HUES64 (cell line): ENCODE results near the gene LBR.

Experiments used
- H3K27ac ChIP-seq: 2 replicates; pipeline ENCODE4 v1.7.0; 2013; ENCODE audit warnings: low read depth, low read length, inconsistent platforms
- H3K27me3 ChIP-seq: 2 replicates; pipeline ENCODE4 v1.6.1; 2013; ENCODE audit warnings: mild to moderate bottlenecking, low read length; ENCODE audit not compliant: insufficient read depth
- H3K36me3 ChIP-seq: 2 replicates; pipeline ENCODE4 v1.6.1; 2013; ENCODE audit warnings: mild to moderate bottlenecking, low read length; ENCODE audit not compliant: insufficient read depth
- H3K4me1 ChIP-seq: 2 replicates; pipeline ENCODE4 v1.6.1; 2013; ENCODE audit warnings: mild to moderate bottlenecking, low read length, moderate library complexity; ENCODE audit not compliant: insufficient read depth
- H3K4me3 ChIP-seq: 2 replicates; pipeline ENCODE4 v1.5.1; 2013; ENCODE audit warnings: mild to moderate bottlenecking, low read length, moderate library complexity
- H3K9ac ChIP-seq: 2 replicates; pipeline ENCODE4 v1.6.1; 2013; ENCODE audit warnings: mild to moderate bottlenecking, low read depth, low read length
- H3K9me3 ChIP-seq: 2 replicates; pipeline ENCODE4 v1.6.1; 2013; ENCODE audit warnings: low read depth, low read length; ENCODE audit not compliant: insufficient read depth
- WGBS: fragments of 150-250, 120-280 bp; methylation state at CpG from one replicate; pipeline ENCODE4 v1.1.7; 2013; ENCODE audit warnings: missing lambda C conversion rate; 5-methylcytosine and 5-hydroxymethylcytosine counted together

LBR gene

GRCh38 chr1:225449774-225450173, 21.9 kb upstream of the LBR start:
- no peak overlapping the region for H3K27ac ChIP-seq
- H3K27me3 ChIP-seq = no peaks in the 10 kb centered on the region
- H3K36me3 ChIP-seq = no peaks in the 10 kb centered on the region
- H3K9ac ChIP-seq = no peak overlapping the region
- H3K4me1 ChIP-seq = peaks cover 24% of the 10 kb centered on the region
- 93% methylated on average over 5 of the region's 5 CpGs for WGBS
- no peak overlapping the region for H3K4me3 ChIP-seq
- H3K9me3 ChIP-seq = no peaks in the 10 kb centered on the region

GRCh38 chr1:225449261-225449660, 21.4 kb upstream of the LBR start:
- H3K27ac ChIP-seq = no peak overlapping the region
- 93% methylated on average over 9 of the region's 9 CpGs for WGBS
- no peaks in the 10 kb centered on the region for H3K36me3 ChIP-seq
- H3K9ac ChIP-seq = no peak overlapping the region
- peaks cover 24% of the 10 kb centered on the region for H3K4me1 ChIP-seq
- no peak overlapping the region for H3K4me3 ChIP-seq
- H3K9me3 ChIP-seq = no peaks in the 10 kb centered on the region
- no peaks in the 10 kb centered on the region for H3K27me3 ChIP-seq

DNA sequence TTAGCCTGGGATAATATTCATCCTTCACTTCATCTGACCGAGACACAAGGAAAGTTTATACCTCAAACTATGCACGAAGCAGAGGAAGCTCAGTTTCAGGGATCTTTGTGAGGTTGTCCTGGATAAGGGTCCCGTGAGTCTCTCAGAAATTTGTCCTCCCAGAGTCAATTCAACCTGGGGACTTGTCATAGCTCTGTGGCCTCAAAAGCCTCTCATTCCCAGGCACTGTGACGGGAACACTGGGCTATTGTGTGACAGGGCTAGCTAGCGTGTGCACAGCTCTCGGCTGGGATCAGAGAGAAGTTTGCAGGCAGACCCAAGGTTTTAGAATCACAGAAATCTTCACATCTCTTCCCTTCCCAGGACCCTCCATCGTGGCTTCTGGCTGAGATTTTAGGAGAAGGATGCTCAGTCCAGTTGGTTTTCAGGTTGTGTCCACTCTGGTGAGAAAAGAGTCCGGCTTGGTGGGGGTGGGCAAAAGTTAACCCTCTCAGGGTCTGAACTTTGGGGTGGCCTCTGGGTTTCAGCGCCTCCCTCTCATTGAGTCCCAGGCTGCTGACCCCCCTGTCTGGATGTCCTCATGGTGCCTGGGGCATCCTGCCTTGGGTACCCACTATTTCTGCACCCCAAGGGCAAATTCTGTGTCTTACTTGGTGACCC, 20.4 kb upstream of the LBR start:
- no peak overlapping the region for H3K9ac ChIP-seq
- WGBS = 91% methylated on average over 9 of the region's 9 CpGs
- no peak overlapping the region for H3K27ac ChIP-seq
- no peaks in the 10 kb centered on the region for H3K27me3 ChIP-seq
- H3K9me3 ChIP-seq = no peaks in the 10 kb centered on the region
- peaks cover 24% of the 10 kb centered on the region for H3K4me1 ChIP-seq
- no peak overlapping the region for H3K4me3 ChIP-seq
- H3K36me3 ChIP-seq = no peaks in the 10 kb centered on the region

GRCh38 chr1:225447650-225448089, 19.8 kb upstream of the LBR start:
- WGBS = 89% methylated on average over 8 of the region's 8 CpGs

GRCh38 chr1:225446981-225447615, 19.3 kb upstream of the LBR start:
- H3K27ac ChIP-seq = 0 out of 2 replicates have a peak overlapping the region, but pooled peaks have one; percentile 13
- H3K9ac ChIP-seq = no peak overlapping the region
- H3K27me3 ChIP-seq = no peaks in the 10 kb centered on the region
- H3K36me3 ChIP-seq = no peaks in the 10 kb centered on the region
- 56% methylated on average over 9 of the region's 9 CpGs for WGBS
- H3K4me1 ChIP-seq = peaks cover 24% of the 10 kb centered on the region
- no peaks in the 10 kb centered on the region for H3K9me3 ChIP-seq
- H3K4me3 ChIP-seq = no peak overlapping the region

More at GRCh38 chr1:225447650-225448089, 19.8 kb upstream of the LBR start:
- Histone ChIP-seq H3K27ac (no peak overlapping the region), H3K9me3 (no peaks in the 10 kb centered on the region), H3K9ac (no peak overlapping the region), H3K4me1 (peaks cover 24% of the 10 kb centered on the region), H3K27me3 (no peaks in the 10 kb centered on the region), H3K36me3 (no peaks in the 10 kb centered on the region), H3K4me3 (no peak overlapping the region)

DNA sequence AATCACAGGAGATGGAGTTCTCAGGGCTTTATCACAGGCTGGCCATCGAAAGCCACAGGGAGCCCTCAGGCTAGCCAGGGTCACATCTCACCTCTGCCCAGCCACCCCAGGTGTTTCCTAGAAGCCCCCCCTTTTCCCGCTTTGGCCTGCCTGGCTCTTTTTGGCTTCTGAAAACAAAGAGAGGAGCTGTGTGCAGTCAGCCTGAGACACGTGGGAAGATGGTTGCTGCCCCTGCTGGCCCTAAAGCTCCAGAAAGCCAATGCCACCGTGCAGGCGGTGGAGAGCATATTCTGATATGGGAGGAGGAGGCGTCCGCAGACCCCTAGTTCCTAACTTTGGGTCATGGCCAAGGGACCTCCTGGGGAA, 18.7 kb upstream of the LBR start:
- Histone ChIP-seq H3K4me3 (no peak overlapping the region), H3K27me3 (no peaks in the 10 kb centered on the region), H3K4me1 (peaks cover 24% of the 10 kb centered on the region), H3K36me3 (no peaks in the 10 kb centered on the region), H3K9me3 (no peaks in the 10 kb centered on the region), H3K27ac (0 out of 2 replicates have a peak overlapping the region, but pooled peaks have one; percentile 13), H3K9ac (no peak overlapping the region; the same call in 1 of the 2 replicates)
- WGBS = 49% methylated on average over 7 of the region's 7 CpGs

GRCh38 chr1:225445639-225446594, 18.1 kb upstream of the LBR start:
- H3K27me3 ChIP-seq = no peaks in the 10 kb centered on the region
- WGBS = 80% methylated on average over 9 of the region's 9 CpGs
- H3K9me3 ChIP-seq = no peaks in the 10 kb centered on the region
- H3K36me3 ChIP-seq = no peaks in the 10 kb centered on the region
- H3K9ac ChIP-seq = no peak overlapping the region; the same call in 1 of the 2 replicates
- no peak overlapping the region for H3K4me3 ChIP-seq
- no peak overlapping the region for H3K27ac ChIP-seq
- peaks cover 24% of the 10 kb centered on the region for H3K4me1 ChIP-seq

DNA sequence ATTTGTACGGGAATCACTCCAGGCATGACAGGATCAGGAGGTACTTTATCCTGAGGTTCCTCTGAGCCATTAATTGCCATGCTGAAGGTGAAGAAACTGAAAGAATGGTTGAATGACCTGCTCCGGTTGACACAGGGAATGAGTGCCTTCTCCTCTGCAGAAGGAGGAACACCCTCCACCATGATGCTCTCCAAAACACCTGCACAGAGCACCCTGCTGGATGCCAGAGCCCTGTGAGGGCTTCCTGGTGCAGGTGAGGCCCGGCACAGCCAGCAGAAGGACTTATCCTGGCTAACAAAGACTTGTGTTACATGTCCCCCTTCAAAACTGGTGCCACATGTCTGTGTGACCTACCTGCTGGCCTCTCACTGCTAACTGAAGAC, 14.3 kb upstream of the LBR start:
- Histone ChIP-seq H3K27ac (no peak overlapping the region), H3K9ac (no peak overlapping the region)

DNA sequence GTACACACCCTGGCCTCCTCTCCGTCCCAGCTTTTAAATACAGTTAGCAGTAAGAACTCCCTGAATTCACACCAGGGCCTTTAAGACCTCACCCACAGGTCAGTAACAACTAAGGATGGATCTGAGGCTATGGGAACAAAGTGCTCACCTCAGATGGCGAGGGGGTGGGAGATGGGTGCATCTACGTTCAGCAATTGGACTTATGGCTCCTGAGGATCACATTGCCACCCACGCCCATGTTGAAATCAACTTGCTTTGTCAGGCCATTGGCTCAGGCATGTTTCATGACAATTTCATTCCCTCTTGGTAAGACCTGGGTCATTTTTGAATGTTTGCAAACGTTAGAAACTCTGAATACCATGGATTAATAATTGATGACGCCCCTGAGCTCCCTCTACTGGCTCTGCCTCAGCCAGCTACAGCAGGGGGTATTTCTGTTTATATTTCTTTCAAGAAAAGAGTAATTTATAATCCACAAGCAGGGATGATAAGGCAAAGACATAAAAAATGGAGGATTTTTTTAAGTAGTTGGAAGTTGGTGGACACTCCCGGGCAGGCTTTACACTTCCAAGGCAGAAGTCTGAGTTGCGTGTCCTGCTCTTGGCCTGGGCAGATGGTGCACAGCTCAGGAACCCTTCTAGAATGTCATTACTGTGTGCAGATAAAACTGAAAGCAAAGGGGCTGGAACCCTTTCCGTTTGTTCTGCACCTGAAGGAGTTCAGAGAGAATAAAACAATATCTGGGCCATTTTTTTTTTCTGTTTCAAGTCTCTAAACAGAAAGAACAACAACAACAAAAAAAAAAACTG, 13.7 kb upstream of the LBR start:
- Histone ChIP-seq H3K36me3 (no peaks in the 10 kb centered on the region), H3K9ac (no peak overlapping the region), H3K9me3 (no peaks in the 10 kb centered on the region), H3K27ac (no peak overlapping the region), H3K27me3 (no peaks in the 10 kb centered on the region), H3K4me3 (no peak overlapping the region), H3K4me1 (peaks cover 11% of the 10 kb centered on the region)
- 87% methylated on average over 9 of the region's 9 CpGs for WGBS

More for the DNA sequence above, 14.3 kb upstream of the LBR start:
- peaks cover 17% of the 10 kb centered on the region for H3K4me1 ChIP-seq
- no peaks in the 10 kb centered on the region for H3K9me3 ChIP-seq
- H3K27me3 ChIP-seq = no peaks in the 10 kb centered on the region
- H3K4me3 ChIP-seq = no peak overlapping the region
- WGBS = 92% methylated on average over 3 of the region's 3 CpGs
- H3K36me3 ChIP-seq = no peaks in the 10 kb centered on the region

- H3K27me3 ChIP-seq = no peaks in the 10 kb centered on the region
- no peak overlapping the region for H3K9ac ChIP-seq
- H3K36me3 ChIP-seq = no peaks in the 10 kb centered on the region
- peaks cover 2% of the 10 kb centered on the region for H3K4me1 ChIP-seq
- no peak overlapping the region for H3K27ac ChIP-seq
- WGBS = 88% methylated on average over 3 of the region's 4 CpGs
- H3K9me3 ChIP-seq = no peaks in the 10 kb centered on the region
- no peak overlapping the region for H3K4me3 ChIP-seq
Observed at GRCh38 chr1:225440380-225441221, 12.8 kb upstream of the LBR start.
